SIG-M5 (cell line): Measurements from ENCODE around the gene NGEF.
A peak's percentile ranks its signal among the peaks of the same experiment; 100 is the strongest.
"Not testable (repeated sequence)": the region's sequence is repeated elsewhere in the genome, so short reads cannot be mapped to it uniquely, and the experiment has no call there.

Experiments
- DNase-seq: peaks from one replicate; lab custom pipeline; 2025; lab: John Stamatoyannopoulos, UW

The NGEF gene

GRCh38 chr2:232927032-232927792, 85.8 kb downstream of the NGEF start:
- no peak for DNase-seq

- DNase-seq: no peak
These were observed 86.6 kb downstream of the NGEF start for GRCh38 chr2:232926431-232926939.

- DNase-seq: no peak
These were observed 87.3 kb downstream of the NGEF start for GRCh38 chr2:232925821-232926156.

- DNase-seq: no peak
These were observed 87.8 kb downstream of the NGEF start for GRCh38 chr2:232925153-232925820.

GRCh38 chr2:232924433-232924832, 88.6 kb downstream of the NGEF start:
- DNase-seq: no peak

GRCh38 chr2:232920760-232921159, 92.3 kb downstream of the NGEF start:
- no peak for DNase-seq

- DNase-seq: no peak
These were observed 93.0 kb downstream of the NGEF start for GRCh38 chr2:232920055-232920454.

GRCh38 chr2:232919141-232919540, 93.9 kb downstream of the NGEF start:
- DNase-seq: no peak

- no peak for DNase-seq
These were observed 99.2 kb downstream of the NGEF start for GRCh38 chr2:232913903-232914302.

GRCh38 chr2:232911712-232912277, 101.3 kb downstream of the NGEF start:
- no peak for DNase-seq

GRCh38 chr2:232910376-232910775, 102.7 kb downstream of the NGEF start:
- no peak for DNase-seq

- DNase-seq: no peak
These were observed 104.4 kb downstream of the NGEF start for GRCh38 chr2:232908695-232909094.

- not testable (repeated sequence) for DNase-seq
These were observed 105.4 kb downstream of the NGEF start for GRCh38 chr2:232907718-232908085.

- not testable (repeated sequence) for DNase-seq
These were observed 106.0 kb downstream of the NGEF start for GRCh38 chr2:232906867-232907717.

- no peak for DNase-seq
These were observed 109.1 kb downstream of the NGEF start for GRCh38 chr2:232903989-232904388.

- DNase-seq: peak; percentile 26
These were observed 111.1 kb downstream of the NGEF start for GRCh38 chr2:232901736-232902578.

- no peak for DNase-seq
These were observed 112.0 kb downstream of the NGEF start for GRCh38 chr2:232900811-232901735.

GRCh38 chr2:232898592-232899543, 114.2 kb downstream of the NGEF start:
- no peak for DNase-seq
